HG03565 (cell line): ENCODE data around the gene AJM1.
A peak's percentile ranks its signal among the peaks of the same experiment; 100 is the strongest.
"Not testable (repeated sequence)": the region's sequence is repeated elsewhere in the genome, so short reads cannot be mapped to it uniquely, and the experiment has no call there.

Experiments
- ATAC-seq: cut with Tn5 transposase; IDR thresholded peaks from one replicate; pipeline ENCODE4 v1.9.1; 2021; ENCODE audit warnings: mild to moderate bottlenecking, moderate library complexity; ENCODE audit not compliant: unreplicated experiment

AJM1 gene

DNA sequence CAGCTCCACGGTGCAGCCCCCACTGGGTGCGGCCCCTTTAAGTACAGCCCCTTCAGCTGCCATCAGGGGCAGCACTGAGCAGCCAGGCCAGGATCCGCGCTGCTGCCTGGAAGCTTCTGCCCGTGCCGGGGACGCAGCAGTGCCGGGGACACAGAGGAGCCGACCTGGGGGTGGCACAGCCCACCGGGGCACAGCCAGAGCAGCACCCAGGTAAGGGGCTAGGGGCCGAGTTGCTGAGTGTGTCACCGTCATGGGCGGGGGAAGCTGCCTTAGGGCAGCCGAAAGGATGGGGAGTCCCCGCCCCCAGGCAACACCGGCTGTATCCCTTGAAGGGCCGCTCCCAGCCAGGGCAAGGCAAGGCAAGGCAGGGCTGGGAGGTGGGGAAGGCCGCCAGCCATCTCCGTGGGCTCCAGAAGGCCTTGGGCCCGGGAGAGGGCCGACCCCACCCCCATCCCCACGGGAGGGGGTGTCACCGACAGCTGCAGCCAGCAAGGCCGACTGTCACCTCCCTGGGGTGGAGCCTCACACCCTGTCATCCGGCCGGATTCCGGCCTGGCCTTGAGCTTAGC is at the start of gene AJM1:
TSS of gene AJM1 (plus strand) at position 99 of the 569 bp plus-strand sequence. CDS start 1,937 bp downstream, outside the sequence.
- peak; percentile 47 for ATAC-seq

- no peak for ATAC-seq
Observed at GRCh38 chr9:136793086-136793946, 49.0 kb upstream of the AJM1 start.

- no peak for ATAC-seq
Observed at GRCh38 chr9:136794281-136794999, 47.8 kb upstream of the AJM1 start.

- ATAC-seq: no peak
Observed at GRCh38 chr9:136795000-136795348, 47.3 kb upstream of the AJM1 start.

DNA sequence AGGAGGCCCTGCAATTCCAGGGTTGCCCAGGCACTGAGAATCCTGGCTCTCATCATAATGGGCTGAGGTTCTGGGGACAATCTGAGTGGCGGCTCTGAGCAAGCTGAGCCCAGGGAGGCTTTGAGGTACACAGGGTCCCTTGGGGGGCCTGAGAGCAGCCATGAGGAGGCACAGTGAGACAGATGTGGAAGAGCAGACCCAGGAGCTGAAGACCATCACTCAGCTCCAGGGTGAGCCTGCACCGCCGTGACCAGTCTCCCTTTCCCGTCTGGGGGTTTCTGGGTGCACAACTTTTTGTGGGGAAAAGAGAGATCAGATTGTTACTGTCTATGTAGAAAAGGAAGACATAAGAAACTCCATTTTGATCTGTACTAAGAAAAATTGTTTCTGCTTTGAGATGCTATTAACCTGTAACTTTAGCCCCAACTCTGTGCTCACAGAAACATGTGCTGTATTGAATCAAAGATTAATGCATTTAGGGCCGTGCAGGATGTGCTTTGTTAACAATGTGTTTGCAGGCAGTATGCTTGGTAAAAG is 46.0 kb upstream of the AJM1 start, which contains the start of gene CCDC183:
TSS of gene CCDC183 (plus strand) at position 101 of the 537 bp plus-strand sequence. CDS start at position 161, 60 bp downstream.
- no peak for ATAC-seq

DNA sequence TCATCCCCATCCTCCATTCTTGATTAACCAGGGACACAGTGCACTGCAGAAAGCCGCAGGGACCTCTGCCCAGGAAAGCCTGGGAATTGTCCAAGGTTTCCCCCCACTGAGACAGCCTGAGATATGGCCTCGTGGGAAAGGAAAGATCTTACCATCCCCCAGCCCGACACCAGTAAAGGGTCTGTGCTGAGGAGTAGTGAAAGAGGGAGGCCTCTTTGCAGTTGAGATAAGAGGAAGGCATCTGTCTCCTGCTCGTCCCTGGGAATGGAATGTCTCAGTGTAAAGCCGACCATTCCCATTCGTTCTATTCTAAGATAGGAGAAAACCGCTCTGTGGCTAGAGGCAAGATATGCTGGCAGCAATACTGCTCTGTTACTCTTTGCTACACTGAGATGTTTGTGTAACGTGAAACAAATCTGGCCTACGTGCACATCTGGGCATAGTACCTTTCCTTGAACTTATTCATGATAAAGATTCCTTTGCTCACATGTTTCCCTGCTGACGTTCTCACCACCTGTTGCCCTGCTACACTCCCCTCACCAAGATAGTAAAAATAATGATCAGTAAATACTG is 45.4 kb upstream of the AJM1 start:
- not testable (repeated sequence) for ATAC-seq

DNA sequence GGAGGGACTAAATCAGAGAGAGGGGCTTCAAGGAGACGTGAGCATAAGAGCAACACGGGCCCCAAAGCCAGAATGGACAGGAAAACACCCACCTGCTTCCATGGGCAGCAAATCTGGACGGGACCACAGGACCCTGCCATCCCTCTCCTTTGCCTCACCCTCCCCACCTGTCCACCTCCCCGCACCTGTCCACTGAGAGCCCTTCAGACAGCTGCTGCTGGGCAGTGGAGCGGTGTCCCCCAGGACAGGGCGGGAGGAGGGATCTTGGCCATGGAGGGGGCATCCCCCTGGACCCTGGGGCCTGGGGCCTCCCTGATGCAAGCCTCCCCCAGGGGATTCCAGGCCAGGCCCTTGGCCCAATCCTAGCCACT is 43.6 kb upstream of the AJM1 start:
- no peak for ATAC-seq

DNA sequence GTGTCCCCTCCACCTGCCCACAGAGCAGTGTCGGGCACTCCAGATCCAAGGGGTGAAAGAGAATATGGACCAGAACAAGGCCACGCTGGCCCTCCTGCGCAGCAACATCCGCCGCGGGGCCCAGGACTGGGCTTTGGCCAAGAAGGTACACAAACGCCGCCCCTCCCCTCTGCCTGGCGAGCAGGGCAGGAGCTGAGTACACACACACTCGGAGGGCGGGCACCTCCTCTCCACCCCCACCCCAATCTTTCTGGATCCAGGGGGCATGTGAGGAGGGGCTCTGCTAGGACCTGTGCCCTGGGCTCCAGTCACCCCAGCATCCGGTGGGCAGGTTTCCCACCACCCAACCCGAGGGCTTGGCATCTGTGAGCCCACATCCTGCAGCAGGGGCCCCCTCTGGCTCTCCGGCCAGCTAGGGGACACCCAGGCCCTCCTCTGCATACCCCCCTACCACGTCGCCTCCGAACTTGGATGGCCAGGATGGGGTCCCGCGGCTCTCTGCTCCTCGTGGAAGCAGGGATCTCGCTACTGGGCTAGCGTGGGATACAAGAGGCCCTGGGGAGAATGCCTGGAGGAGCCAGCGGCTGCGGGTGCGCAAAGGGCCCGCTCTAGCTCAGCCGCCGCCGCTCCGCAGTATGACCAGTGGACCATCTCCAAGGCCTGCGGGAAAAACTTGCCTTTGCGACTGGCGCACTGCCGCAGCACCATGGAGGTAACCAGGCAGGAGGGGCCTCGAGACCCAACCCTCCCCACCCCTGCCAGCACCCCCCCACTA is 43.0 kb upstream of the AJM1 start:
- no peak for ATAC-seq

GRCh38 chr9:136799854-136800657 is 42.2 kb upstream of the AJM1 start:
- ATAC-seq: no peak

GRCh38 chr9:136802321-136802720 is 40.0 kb upstream of the AJM1 start:
- ATAC-seq: no peak

- ATAC-seq: not testable (repeated sequence)
Observed at GRCh38 chr9:136803009-136803550, 39.2 kb upstream of the AJM1 start.

GRCh38 chr9:136803551-136804508 is 38.4 kb upstream of the AJM1 start:
- no peak for ATAC-seq

- no peak for ATAC-seq
Observed at GRCh38 chr9:136804509-136805206, 37.6 kb upstream of the AJM1 start.

- ATAC-seq: no peak
Observed at GRCh38 chr9:136805207-136805740, 37.0 kb upstream of the AJM1 start.

GRCh38 chr9:136806067-136806466 is 36.2 kb upstream of the AJM1 start:
- no peak for ATAC-seq

DNA sequence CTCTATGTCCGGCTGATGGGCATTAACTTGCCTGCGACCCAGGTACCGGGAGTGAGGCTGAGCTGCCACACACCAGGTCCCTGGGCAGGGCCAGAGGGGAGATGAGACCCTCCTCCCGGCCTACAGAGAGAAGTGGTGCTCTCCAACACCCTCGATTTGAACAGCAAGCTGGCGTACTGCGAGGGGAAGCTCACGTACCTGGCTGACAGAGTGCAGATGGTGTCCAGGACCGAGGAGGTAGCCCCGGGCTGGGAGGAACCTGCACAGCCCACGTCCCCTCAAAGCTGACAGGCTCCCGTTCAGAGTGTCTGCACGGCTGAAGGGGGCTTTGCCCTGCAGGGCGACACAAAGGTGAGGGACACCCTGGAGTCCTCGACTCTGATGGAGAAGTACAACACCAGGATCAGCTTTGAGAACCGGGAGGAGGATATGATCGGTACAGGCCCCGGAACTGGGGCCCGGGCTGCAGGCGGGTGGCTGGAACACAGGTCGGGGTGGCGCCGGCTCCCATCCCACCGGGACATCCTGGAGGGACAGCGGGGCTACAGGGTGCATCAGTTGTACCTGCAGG is 35.6 kb upstream of the AJM1 start:
- ATAC-seq: no peak
